OCI-LY7 (cell line): ENCODE measurements around the gene CD80. TPM values are rescaled to one million over a fixed set of nuclear protein-coding genes. Genes with fewer than 3 reads are reported as not detected.

Experiments
- BruUV-seq: library from RNA; stranded (reverse); fragments of 400-500 nt; replicated peaks from 2 replicates; lab custom pipeline; 2021; lab: Mats Ljungman, UMichigan
- CTCF ChIA-PET: fragments of 300-600 bp; sonication (Branson Sonifier 250); formaldehyde crosslinking; loops from one replicate; lab custom pipeline; 2022; ENCODE audit warnings: antibody characterized with exemption; ENCODE audit not compliant: unreplicated experiment; lab: Charles Lee
- POLR2A ChIA-PET: fragments of 300-600 bp; sonication (Branson Sonifier 250); formaldehyde crosslinking; loops from one replicate; lab custom pipeline; 2022; ENCODE audit warnings: antibody characterized with exemption; lab: Charles Lee
- DNase-seq: peaks from one replicate; pipeline ENCODE4 v3.0.0-alpha.2; 2015; ENCODE audit warnings: low spot score
- H2AFZ ChIP-seq: fragments of 200-600 bp; sonication (generic), shearing (Covaris generic); 2 replicates; pipeline ENCODE4 v1.6.1; 2014; ENCODE audit warnings: mild to moderate bottlenecking, antibody characterized with exemption, low read length, moderate library complexity
- H3K27ac ChIP-seq: fragments of 200-600 bp; sonication (generic); 2 replicates; pipeline ENCODE4 v1.5.1; 2014; ENCODE audit warnings: mixed run types, low read depth, mild to moderate bottlenecking, moderate library complexity, low read length, inconsistent platforms; ENCODE audit not compliant: poor library complexity, severe bottlenecking
- H3K36me3 ChIP-seq: fragments of 200-600 bp; sonication (generic); 2 replicates; pipeline ENCODE4 v1.6.1; 2014; ENCODE audit warnings: mild to moderate bottlenecking, antibody characterized with exemption, low read length, moderate library complexity, mixed read lengths; ENCODE audit not compliant: insufficient read depth
- H3K4me1 ChIP-seq: fragments of 200-600 bp; sonication (generic); 2 replicates; pipeline ENCODE4 v1.5.1; 2014; ENCODE audit warnings: mild to moderate bottlenecking, low read length; ENCODE audit not compliant: insufficient read depth, poor library complexity, severe bottlenecking
- H3K4me2 ChIP-seq: fragments of 200-600 bp; sonication (generic); 2 replicates; pipeline ENCODE4 v1.6.1; 2014; ENCODE audit warnings: mild to moderate bottlenecking, low read length
- H3K4me3 ChIP-seq: fragments of 200-600 bp; sonication (generic); 2 replicates; pipeline ENCODE4 v1.5.1; 2014; ENCODE audit warnings: mild to moderate bottlenecking, low read depth, low read length; ENCODE audit not compliant: poor library complexity, severe bottlenecking
- H3K79me2 ChIP-seq: fragments of 200-600 bp; sonication (generic); 2 replicates; pipeline ENCODE4 v1.6.1; 2016; ENCODE audit warnings: low read depth, mild to moderate bottlenecking, low read length, moderate library complexity, mixed read lengths; ENCODE audit not compliant: insufficient read depth
- H3K9me2 ChIP-seq: fragments of 200-600 bp; sonication (generic); 2 replicates; pipeline ENCODE4 v1.6.1; 2016; ENCODE audit warnings: mild to moderate bottlenecking, low read length, mixed read lengths; ENCODE audit not compliant: insufficient read depth
- H3K9me3 ChIP-seq: fragments of 200-600 bp; sonication (generic); 2 replicates; pipeline ENCODE4 v1.6.1; 2014; ENCODE audit warnings: mild to moderate bottlenecking, mixed run types, low read length, mixed read lengths
- H4K20me1 ChIP-seq: fragments of 200-600 bp; sonication (generic); 2 replicates; pipeline ENCODE4 v1.6.1; 2014; ENCODE audit warnings: mild to moderate bottlenecking, antibody characterized with exemption, low read length, moderate library complexity, mixed read lengths; ENCODE audit not compliant: insufficient read depth
- CTCF ChIP-seq: fragments of 200-600 bp; sonication (generic); conservative IDR thresholded peaks from 2 replicates; pipeline ENCODE4 v1.5.1; 2014; ENCODE audit warnings: mild to moderate bottlenecking, antibody characterized with exemption, low read length, moderate library complexity, mixed read lengths
- EZH2phosphoT487 ChIP-seq: fragments of 200-600 bp; sonication (generic); IDR thresholded peaks from 2 replicates; pipeline ENCODE4 v1.6.1; 2018; ENCODE audit warnings: low read depth, borderline replicate concordance, mild to moderate bottlenecking, mixed run types, antibody characterized with exemption, low read length, moderate library complexity, mixed read lengths
- intact Hi-C: fragments of 100-400 bp; cut with micrococcal nuclease; formaldehyde crosslinking; loops from one replicate; pipeline ENCODE4 v1.10.0; 2022; ENCODE audit not compliant: unreplicated experiment
- total RNA-seq, 2 experiments: library from RNA; depleted of rRNA in 1 of 2; stranded (reverse); fragments of >200 nt in 1 of 2; shearing (Covaris generic) in 1 of 2; gene quantifications; 2 replicates each; pipeline ENCODE4 v1.2.3, GENCODE V29; 2014 to 2022

Gene CD80
- total RNA-seq, 2 experiments from 2014 or later, result not detected

GRCh38 chr3:119490153-119490552, 69.3 kb downstream of the CD80 start:
- Histone ChIP-seq H3K9me3 (no peaks in the 10 kb centered on the region), H3K36me3 (peaks cover 64% of the 10 kb centered on the region), H3K9me2 (no peaks in the 10 kb centered on the region), H3K27ac (no peak overlapping the region), H3K4me2 (no peak overlapping the region), H3K4me1 (no peaks in the 10 kb centered on the region), H4K20me1 (no peaks in the 10 kb centered on the region), H2AFZ (no peak overlapping the region), H3K4me3 (no peak overlapping the region), H3K79me2 (no peaks in the 10 kb centered on the region)
- POLR2A ChIA-PET, result interaction anchor here (0.5 to 1.4 kb wide), 3 partner anchors 17 to 213 kb away, joined by 3 to 4 read pairs (median 4); no protein-coding TSS in a partner anchor
- TF ChIP-seq CTCF, result no peak
- TF ChIP-seq EZH2phosphoT487, result no peak
- BruUV-seq, result no TSS peak
- CTCF ChIA-PET, result no interaction called here
- intact Hi-C loops, result loop anchor here (10.0 kb wide), 1 partner anchor 605 kb away; the partner anchor contains the start of gene GSK3B
- DNase-seq, result no peak

GRCh38 chr3:119485563-119485962, 73.9 kb downstream of the CD80 start:
- peaks cover 71% of the 10 kb centered on the region for H3K36me3 ChIP-seq
- no peaks in the 10 kb centered on the region for H3K4me1 ChIP-seq
- no peaks in the 10 kb centered on the region for H3K79me2 ChIP-seq
- H3K4me3 ChIP-seq, result no peak overlapping the region
- H3K27ac ChIP-seq, result no peak overlapping the region
- BruUV-seq, result no TSS peak
- no peaks in the 10 kb centered on the region for H3K9me3 ChIP-seq
- CTCF ChIA-PET, result no interaction called here
- TF ChIP-seq EZH2phosphoT487 (no peak), CTCF (no peak)
- DNase-seq, result no peak
- no peaks in the 10 kb centered on the region for H4K20me1 ChIP-seq
- intact Hi-C loops, result no loop called here
- POLR2A ChIA-PET, result interaction anchor here (0.7 to 1.4 kb wide), 4 partner anchors 9 to 34 kb away, joined by 3 to 6 read pairs (median 4); no protein-coding TSS in a partner anchor
- H3K9me2 ChIP-seq, result no peaks in the 10 kb centered on the region
- H3K4me2 ChIP-seq, result no peak overlapping the region
- no peak overlapping the region for H2AFZ ChIP-seq

GRCh38 chr3:119483101-119483500, 76.3 kb downstream of the CD80 start:
- Histone ChIP-seq H2AFZ (no peak overlapping the region), H3K4me1 (no peaks in the 10 kb centered on the region), H4K20me1 (no peaks in the 10 kb centered on the region), H3K79me2 (no peaks in the 10 kb centered on the region), H3K4me3 (no peak overlapping the region), H3K36me3 (peaks cover 74% of the 10 kb centered on the region), H3K4me2 (no peak overlapping the region), H3K9me2 (no peaks in the 10 kb centered on the region), H3K9me3 (no peaks in the 10 kb centered on the region), H3K27ac (no peak overlapping the region)
- ChIA-PET CTCF (no interaction called here), POLR2A (interaction anchor here (0.7 kb wide), 1 partner anchor 20 kb away, joined by 3 read pairs; the partner anchor contains the start of gene TMEM39A)
- no TSS peak for BruUV-seq
- no peak for DNase-seq
- TF ChIP-seq EZH2phosphoT487, result no peak
- no peak for TF ChIP-seq CTCF
- intact Hi-C loops, result no loop called here
